Stimulated activated CD4-positive, alpha-beta T cell treated with anti-CD3 and anti-CD28 coated beads, Interleukin-2, amount 100 ng/mL, for 24 hours (primary cell): ENCODE data around the gene SYT17.

Source experiments
- DNase-seq, 2 donors: peaks; one replicate each; pipeline ENCODE4 v3.0.0-alpha.2; 2020

Gene SYT17

DNA sequence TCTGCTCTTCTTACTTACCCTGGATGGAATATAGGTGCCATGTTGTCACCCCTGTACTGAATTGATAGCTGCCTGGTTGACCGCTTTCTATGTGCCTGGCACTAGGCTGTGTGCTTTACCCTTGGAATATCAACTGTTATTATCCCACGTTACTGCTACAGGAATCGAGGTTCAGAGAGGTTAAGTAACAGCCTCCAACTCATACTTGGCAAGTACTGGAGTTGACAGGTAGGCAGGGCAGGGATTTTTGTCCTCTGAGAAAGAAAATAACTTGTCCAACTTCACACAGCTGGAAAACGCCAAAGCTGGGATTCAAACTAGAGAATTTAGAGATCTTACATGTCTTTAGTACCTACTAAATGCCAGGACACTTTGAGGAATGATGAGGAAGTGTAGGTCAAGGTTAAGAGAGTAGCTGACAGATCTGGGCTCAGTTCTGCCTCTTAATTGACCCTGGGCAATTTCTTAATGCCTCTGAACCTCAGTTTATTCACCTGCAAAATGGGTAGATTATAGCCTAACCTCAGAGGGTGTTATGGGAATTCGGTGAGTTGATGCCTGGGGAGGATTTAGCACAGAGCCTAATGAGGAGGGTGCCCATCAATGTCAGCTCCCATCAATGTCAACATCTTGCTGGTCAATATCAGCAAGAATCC is 28.5 kb upstream of the SYT17 start:
- no peak for DNase-seq

DNA sequence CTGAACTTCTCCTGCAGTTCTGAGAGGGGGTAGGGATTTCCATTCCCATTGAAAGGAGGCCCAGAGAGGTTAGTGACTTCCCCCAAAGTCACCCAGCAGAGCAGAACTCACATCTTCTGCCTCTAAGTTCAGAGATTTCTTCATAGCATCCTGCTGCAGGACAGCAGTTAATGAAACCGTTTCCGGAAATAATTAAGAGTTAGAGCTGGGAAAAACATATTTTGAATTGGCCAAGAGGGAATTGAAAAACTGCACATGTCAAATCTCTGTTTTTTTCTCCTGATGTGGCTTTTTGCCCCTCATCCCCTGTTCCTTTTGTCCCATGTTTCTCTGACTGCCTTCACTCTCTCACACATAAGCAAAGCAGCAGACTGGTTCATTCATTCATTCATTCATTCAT is 27.6 kb upstream of the SYT17 start:
- no peak for DNase-seq

- DNase-seq: no peak
Measured at GRCh38 chr16:19142939-19143598, 25.0 kb upstream of the SYT17 start.

DNA sequence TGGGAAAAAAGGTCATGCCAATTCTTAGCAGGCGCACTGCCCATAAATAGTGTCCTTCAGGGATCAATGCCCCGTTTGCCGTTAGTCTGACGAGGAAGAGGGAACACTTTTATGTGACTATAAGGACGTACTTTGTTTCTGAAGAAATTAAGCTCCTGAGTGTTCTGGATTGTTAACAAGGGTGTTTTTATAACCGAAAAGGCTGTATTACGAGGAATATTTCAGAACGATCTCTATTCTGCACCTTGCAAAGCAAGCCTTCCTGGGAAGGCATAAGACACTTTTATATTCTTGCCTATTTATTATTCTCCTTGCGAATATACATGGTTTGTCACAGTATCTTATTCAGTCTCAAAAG is 24.5 kb upstream of the SYT17 start:
- DNase-seq: no peak

GRCh38 chr16:19145010-19145409 is 23.0 kb upstream of the SYT17 start:
- no peak for DNase-seq

DNA sequence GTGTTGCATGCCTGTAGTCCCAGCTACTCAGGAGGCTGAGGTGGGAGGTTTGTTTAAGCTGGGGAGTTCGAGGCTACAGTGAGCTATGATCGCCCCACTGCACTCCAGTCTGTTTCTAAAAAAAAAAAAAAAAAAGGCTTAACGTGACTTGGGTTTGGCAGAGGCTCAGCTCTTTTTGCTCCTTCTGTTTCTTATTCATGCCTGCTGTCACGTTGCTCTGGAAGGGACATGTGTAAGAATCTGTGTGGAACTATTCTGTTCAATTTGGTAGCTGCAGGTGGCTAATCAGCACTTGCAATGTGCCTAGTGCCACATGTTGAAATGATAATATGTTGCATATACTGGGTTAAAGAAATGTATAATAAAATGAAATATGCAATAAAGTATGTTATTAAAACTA is 20.9 kb upstream of the SYT17 start:
- DNase-seq: no peak

GRCh38 chr16:19147627-19148026 is 20.4 kb upstream of the SYT17 start:
- no peak for DNase-seq

GRCh38 chr16:19148189-19148588 is 19.9 kb upstream of the SYT17 start:
- DNase-seq: no peak

DNA sequence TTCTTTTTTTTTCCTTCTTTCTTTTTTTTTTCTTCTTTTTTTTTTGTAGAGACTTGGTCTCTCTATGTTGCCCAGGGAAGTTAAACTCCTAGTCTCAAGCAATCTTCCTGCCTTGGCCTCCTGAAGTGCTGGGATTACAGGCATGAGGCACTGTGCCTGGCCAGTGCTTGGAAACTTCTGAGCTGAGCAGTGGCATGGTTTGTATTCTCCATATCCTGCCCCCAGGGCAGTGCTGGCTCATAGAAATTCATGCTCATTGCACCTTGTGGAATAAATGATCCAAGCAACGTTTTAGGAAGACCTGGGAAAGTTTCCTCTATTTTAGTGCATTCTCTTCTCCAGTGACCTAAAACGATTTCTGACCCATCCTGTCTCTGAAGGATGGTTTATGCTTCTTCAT is 16.7 kb upstream of the SYT17 start:
- no peak for DNase-seq

DNA sequence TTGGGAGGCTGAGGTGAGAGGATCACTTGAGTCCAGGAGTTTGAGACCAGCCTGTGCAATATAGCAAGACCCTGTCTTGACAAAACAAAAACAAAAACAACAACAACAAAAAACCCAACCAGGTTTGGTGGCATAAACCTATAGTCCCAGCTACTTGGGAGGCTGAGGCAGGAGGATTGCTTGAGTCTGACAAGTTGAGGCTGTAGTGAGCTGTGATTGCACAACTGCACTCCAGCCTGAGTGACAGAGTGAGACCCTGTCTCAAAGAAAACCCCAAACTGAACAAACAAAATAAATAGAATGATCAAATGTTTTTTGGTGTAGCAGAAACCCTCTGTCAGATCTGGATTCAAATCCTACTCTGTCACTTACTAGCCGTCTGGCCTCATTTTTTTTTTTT is 16.0 kb upstream of the SYT17 start:
- DNase-seq: no peak

- DNase-seq: no peak
Measured at GRCh38 chr16:19153876-19154275, 14.2 kb upstream of the SYT17 start.

DNA sequence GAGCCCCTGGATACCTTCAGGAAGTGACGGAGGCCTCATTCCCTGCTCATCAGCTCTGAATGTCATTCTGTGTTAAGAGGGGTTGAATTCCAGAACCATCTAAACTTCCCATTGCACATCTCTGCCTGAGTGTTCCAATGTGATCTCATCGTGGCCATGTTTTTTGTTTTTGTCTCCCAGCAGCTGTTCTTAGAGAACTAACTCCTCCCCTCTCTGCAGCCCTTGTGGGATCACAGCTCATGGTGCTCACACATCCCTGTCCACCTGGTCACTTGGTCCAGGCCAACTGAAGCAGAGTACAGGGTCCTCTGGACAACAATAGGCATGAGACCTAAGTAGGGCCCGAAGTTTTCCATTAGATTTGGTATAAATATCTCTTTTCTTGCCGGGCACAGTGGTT is 6.0 kb upstream of the SYT17 start:
- no peak for DNase-seq

DNA sequence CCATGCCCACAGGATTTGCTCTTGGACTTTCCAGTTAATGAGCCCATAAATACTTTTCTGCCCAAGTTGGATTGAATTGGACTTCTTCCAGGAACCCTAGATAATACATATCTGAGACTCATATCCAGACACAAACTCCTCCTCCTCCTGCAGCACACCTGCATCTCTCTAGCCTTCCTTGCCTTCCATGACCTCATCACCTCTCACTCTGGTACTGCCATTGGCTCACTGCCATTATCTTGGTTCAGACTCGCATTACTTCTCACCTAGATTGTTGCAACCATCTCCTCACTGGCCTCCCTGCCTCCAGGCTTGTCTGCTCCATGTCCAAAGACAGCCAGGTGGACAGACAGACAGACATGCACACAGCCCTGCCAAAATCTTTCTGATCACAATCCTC is 4.8 kb upstream of the SYT17 start:
- no peak for DNase-seq

- no peak for DNase-seq
Measured at GRCh38 chr16:19164285-19164684, 3.8 kb upstream of the SYT17 start.

DNA sequence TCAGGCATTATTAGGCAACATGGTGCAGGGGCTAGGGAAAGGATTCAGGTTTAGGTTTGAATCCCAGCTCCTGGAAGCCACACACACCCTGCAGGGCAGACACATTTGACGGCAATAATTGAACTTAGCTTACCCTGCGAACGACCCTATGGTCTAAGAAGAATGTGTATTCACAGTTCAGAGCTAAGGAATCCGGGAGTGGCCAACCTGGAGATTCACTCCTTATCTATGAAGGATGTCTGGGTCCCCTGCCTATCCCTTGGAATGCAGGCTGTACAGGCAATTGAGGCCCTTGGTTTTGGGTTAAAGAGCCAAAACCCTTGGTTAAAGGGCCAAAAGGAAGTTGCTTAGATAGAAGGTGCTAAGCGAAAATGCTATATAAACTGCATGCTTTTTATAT is 2.9 kb upstream of the SYT17 start:
- DNase-seq: no peak

GRCh38 chr16:19166500-19166899 is 1.5 kb upstream of the SYT17 start:
- no peak for DNase-seq

- no peak for DNase-seq
Measured at GRCh38 chr16:19168371-19169081, 486 bp downstream of the SYT17 start.

- DNase-seq: no peak
Measured at GRCh38 chr16:19169082-19169639, 1.1 kb downstream of the SYT17 start.

- no peak for DNase-seq
Measured at GRCh38 chr16:19170043-19170655, 2.1 kb downstream of the SYT17 start.

DNA sequence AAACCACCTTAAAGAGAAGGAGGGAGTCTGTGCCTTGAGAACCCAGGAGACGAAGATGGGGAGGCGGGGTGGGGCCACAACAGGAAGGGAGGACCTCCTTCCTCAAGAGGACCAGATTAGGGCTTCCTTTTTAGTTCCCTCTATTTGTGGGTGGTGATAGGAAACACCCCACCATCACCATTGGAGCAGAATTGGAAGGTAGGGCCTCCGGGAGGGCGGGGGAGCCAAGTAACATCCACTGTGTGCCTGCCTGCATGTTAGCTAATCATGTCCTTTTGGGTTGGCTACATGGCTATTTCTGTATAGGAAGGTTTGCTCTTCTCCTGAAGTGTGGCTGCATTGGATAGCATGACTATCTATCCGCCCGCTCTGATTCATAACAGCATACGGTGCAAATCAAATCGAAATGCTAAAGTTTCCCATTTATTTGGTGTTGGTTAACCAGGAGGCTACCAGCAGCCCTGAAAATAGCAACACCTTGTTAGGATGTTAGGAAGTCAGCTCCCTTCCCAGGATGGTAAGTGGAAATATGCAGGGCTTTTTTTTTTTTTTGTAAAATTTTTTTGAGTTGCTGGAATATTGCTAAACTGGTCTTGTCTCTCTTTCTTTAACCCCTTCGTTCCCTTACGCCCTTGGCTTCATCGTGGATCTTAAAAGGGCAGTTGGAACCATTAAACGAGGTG is 4.2 kb downstream of the SYT17 start:
- DNase-seq: no peak

DNA sequence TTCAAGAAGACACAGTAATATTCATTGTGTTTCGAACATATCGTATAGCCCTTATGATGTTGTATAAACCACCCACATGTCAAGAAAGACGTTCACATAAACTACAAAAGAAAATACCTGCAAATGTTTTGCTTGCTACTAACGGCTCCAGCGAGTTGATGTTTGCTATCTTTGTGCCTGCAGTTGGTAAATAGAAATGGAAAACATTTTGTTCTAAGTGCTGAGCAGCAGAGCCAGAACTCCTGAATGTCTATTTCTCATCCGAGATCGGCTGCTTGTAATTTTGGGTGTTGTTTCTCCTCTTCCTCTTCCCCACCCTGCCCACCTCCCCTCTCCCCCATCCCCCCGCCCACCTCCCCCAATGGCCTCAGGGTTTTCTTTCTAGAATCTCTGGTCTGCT is 5.0 kb downstream of the SYT17 start:
- no peak for DNase-seq

- DNase-seq: no peak
Measured at GRCh38 chr16:19173649-19174383, 5.8 kb downstream of the SYT17 start.
